Skin of body (tissue), 2 donors: ENCODE data around the gene CAST. TPM values are rescaled to one million over a fixed set of nuclear protein-coding genes. Genes with fewer than 3 reads are reported as not detected.

ENCODE experiments used
- DNase-seq: peaks from one replicate; lab custom pipeline; 2025; lab: John Stamatoyannopoulos, UW
- total RNA-seq: library from RNA; depleted of rRNA; stranded (reverse); fragments of >200 nt; gene quantifications from one replicate; pipeline ENCODE4 v1.2.3, GENCODE V29; 2014

The CAST gene
- total RNA-seq, 1 donor from 2014 or later, result 163 TPM

GRCh38 chr5:96671441-96671840 lies 9.3 kb downstream of the CAST start:
- no peak for DNase-seq

- no peak for DNase-seq
Observed at GRCh38 chr5:96673127-96673526, 11.0 kb downstream of the CAST start.

- DNase-seq, result no peak
Observed at GRCh38 chr5:96675882-96676281, 13.7 kb downstream of the CAST start.

DNA sequence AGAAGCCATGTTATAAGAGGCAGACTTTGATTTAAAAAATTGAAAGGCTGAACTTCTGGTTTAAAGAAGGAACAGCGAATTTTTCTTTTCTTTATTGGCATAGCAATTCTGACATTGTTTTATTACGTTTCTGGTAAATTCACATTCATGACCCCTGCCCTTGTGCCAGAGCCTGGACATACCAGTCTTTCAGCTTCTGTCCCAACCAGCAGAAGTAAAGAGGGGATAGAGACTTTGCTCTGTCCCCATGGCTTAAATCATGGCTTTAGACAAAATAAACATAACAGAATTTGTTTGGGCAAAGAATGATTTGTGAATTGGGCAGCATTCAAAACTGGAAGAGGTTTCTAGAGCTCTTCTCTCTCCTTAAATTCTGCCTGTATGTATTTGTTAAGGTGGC lies 15.3 kb downstream of the CAST start:
- no peak for DNase-seq

- no peak for DNase-seq
Observed at GRCh38 chr5:96679293-96679692, 17.1 kb downstream of the CAST start.

DNA sequence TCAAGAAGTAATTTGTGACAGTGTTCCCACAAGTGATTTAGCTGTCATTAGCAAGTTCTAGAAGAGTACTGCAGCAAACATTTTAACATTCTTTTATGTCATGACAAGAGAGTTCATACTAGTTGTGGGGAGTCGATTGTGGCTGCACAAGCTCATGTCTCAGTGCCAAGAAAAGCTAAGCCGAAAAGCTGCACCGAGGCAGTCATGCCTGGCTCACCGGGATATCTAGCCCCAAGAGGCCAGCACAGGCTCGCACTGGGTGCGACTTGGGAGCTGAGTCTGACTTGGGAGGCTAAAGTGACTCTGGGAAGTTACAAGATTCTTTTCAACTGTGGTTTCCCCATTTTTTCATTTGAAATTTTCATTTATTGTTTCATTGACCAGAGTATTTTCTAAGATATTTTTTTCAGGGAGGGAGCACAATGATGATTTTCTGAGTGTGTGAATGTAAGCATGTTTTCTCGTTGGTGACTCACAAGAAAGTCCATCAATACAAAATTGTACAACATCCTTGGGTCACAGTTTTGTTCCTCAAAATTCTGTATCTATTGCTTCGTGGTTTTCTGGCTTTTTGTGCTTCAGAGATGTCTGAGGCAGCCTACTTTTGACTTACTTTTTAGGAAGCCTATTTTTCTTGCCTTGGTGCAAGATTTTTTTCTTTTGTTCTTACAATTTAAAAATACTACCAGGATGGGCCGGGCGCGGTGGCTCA lies 18.7 kb downstream of the CAST start:
- peak; percentile 11 for DNase-seq

GRCh38 chr5:96683392-96683791 lies 21.2 kb downstream of the CAST start:
- DNase-seq, result no peak

DNA sequence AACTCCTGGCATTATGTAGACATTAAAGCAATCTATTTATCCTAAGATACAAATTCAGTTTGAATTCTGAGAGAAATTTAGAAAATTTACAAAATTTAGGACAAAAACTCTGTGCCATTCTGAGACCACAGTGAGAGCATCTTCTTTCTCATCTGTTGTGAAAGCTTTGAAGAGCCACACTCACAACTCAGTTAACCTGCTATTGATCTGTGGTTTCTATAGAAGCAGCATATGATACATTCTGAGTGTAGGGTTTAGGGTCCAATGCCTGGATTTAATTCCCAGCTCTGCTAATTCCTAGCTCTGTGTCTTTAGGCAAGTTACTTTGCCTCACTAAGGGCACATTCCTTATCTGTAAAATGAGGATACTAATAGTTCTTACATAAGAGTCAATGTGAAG lies 21.6 kb downstream of the CAST start:
- no peak for DNase-seq

DNA sequence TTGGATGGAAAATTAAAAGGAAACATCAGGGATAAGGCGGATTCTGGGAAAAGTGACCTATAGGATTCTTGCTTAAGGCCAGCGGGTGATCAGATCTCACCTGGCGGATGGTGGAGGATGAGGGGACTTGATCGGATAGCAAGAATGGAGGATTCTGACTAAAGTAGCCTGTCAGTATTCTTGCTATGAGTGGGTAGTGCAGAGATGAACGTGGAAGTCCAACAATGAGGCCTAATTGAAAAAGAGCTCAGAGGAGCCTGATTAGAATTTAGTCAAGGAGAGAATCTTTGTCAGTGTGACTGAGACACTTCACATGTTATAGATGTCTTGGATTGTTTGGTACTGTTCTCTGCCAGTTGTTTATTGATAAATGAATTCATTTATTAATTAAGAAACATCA lies 24.9 kb downstream of the CAST start:
- DNase-seq, result no peak

GRCh38 chr5:96687812-96688453 lies 25.8 kb downstream of the CAST start:
- DNase-seq, result no peak

DNA sequence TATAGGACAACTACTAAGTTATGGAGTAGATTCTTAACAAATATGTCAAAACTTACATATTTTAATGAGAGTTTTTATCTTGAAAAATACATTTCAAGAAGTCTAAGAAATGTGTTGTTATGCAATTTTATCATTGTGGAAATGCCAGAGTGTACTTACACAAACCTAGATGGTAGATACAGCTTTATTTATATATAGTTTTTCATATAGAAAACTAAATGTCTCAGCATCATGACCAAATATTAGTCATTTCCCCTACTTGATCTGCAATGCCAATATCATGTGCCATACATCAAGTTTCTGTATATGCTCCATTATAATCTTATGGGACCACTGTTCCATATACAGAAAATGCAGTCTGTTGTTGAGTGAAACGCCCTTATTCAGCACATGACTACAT lies 28.7 kb downstream of the CAST start:
- no peak for DNase-seq

DNA sequence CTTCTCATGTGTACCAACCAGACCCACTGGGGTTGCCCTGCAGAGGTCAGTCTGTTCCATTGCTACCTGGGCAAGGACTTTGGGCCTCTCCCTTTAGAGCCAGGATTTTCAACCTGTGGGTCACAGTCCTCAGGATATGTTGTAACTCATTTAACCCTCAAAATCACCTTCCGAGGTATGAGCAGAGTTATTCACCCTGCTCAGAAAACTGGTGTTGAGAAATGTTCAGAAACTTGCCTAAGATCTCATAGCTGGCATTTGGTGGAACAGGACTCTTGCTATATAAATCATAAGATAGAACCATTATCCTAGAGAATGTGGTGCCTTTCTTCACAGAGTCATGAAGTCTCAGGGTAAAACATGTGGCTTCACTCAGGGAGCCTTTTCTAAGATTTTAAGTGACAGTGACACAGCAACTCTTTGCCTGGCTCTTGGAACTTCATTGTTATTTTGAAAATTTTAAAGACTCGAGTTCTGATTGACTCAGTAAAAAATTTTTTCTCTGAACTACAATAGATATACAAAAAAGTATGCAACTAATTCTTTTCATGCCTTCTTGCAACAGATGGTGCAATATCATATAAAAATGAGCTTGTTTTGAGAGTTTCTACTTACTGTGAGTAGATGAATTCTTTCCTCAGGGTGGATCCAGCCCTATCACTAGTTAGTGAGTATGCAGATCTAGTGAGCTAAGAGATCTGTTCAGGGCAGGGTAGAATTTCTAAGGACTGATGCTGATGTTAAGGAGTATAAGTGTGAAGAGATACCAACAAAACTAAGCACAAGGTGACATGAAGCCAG lies 29.5 kb downstream of the CAST start:
- no peak for DNase-seq

- no peak for DNase-seq
Observed at GRCh38 chr5:96692441-96692840, 30.3 kb downstream of the CAST start.

DNA sequence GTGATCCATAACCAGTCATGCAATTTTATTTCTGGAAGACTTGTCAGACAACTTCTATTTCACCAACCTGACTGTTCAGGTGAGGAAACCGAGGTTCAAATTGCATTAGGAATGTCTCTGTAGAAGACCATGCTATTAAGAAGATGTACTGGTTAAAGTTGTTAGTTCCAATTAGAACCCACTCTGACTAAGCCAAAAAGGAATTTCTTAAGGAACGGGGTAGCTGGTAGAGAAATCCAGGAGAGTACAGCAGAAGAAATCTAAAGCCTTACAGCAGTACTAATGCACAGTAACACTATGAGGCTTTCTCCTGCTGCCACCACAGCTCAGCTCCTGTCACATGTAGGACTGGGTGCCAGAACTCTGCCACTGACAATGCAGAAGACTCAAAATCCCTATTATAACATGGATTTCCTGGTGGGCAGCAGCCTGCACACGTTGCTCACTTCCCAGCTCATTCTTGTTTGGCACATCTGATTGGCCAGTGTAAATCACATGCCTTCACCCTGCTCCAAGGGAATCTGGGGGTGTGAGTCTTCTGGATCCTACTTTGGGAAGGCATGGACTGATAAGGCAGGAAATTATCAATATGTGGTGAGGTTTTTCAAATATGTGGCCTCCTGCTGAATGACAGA lies 37.1 kb downstream of the CAST start:
- no peak for DNase-seq

DNA sequence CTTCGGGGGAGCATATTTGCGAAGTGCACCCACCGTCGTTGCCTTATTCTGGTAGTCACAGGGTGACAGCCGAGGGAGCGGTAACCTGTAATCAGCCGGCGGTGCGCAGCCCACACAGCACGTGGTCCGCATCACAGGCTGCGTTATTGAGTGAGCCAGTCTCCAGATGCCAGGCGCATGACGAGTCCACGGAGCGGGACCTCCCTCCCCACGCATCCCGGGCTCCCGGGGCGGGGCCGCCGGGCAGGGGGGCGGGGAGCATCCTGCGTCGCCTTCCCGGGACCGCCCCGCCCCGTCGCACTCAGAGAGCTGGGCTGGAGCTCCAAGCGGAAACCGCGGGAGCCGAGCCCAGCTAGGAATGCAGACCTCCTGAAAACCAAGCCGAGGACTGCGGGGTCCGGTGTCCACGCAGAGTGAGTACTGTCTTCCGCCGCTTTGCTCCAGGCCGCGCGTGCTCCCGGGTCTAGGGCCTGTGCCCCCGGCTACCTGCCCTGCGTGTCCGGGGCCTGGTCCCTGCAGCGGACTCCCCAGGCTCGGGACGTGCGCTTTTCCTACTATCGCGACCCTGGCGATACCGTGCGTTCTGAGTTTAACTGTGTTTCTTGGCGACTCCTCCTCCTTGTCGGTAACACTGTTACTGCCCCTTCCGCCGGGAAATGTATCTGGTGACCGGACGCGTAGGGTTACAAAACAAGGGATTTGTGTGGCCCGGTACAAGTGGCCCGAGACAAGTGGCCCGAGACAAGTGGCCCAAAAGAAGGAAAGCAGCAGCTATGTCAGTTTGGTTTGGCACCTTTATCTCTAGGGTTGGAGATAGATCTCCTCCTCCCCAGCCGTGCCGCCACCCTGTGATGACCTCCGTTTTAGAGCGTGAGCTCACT lies 40.6 kb downstream of the CAST start:
- DNase-seq, result peak; percentile 78

DNA sequence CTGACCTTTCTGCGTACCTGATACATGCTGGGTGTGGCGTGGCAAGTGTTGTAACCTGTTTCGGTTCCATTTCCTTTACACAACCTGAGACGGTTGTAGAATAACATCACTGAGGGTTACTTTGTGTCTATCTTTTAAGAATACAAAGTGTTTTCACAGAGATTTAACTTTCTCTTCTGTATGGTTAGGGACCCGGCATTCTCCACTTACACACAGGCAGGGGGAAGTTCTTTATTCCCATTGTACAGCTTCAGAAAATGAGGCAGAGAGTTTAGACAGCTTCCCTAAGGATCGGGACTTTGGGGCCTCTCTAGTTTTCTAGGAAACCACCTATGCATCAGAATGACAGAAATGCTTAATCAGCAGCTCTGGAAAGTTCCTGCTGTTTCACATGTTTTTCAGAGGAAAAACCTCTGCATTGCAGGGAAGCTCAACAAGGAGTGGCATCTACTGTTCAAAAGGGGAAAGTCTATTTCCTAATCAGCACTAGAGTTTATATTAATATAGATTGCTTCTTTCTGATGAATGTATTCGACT lies 41.3 kb downstream of the CAST start:
- DNase-seq, result peak; percentile 26

- no peak for DNase-seq
Observed at GRCh38 chr5:96703995-96704394, 41.8 kb downstream of the CAST start.

DNA sequence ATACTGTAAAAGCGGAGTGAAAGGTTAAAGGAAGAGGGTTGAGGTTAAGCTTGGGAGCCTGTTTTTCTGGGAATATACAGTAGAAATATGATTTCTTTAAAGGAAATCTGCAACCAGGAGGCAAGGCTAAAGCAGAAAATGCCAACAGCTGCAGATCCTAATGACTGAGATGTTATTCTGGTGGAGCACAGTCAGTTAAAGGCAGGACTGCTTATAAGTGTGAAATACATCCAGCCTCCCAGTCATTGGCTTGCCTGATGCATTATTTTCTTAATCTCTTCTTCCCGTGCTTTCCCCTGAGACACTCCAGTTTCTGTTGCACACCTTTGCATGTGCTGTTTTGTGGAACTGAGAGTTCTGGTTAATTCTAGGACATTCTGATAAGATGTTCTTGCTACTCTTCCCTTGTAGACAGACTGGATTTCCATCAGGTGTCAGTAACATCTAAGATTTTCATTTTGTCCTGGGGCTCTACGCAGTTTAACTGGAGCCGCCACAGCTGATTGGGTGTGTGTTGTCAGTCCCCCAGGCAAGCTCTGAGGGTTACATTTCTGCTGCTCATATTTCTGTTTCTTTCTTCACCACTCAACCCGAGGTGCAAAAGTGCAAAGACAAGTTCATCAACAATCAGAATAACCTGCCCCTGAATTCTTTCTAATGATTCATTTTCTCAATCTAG lies 44.4 kb downstream of the CAST start:
- no peak for DNase-seq

GRCh38 chr5:96708600-96708999 lies 46.4 kb downstream of the CAST start:
- no peak for DNase-seq

DNA sequence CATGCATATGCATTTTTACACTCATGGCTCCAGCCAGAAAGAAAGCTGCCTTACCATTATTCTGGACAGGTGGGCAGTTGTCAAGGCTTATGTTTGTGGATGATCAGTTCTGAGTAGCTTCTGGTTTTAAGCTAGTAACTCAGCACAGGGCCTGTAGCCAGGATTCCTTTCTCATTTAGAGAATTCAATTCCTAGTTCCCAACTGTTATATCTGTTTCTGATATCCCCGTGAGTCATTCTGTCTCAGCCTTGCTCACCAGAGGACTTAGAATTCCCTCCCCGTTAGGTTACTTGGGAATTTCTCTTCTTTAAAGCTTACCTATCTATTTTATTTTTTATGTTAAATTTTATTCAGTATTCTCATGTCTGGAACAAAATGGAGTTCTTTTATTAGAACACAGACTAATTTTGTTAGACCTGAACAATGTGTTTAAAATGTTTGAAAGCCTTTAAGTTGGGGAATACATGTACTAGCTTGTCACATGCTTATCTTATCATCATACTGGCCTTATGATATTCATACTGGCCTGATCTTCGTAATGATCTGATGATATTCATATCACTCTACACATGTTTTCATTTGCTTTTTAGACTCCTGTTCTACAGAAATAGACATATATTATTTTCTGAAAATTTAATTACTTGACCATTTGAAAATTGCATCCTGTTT lies 47.1 kb downstream of the CAST start:
- no peak for DNase-seq
